Transverse colon (tissue), 4 donors: ENCODE measurements around the gene TPP2.

ENCODE experiments used
- CTCF ChIP-seq, 5 experiments: fragments of 200-600 bp in 3 of 5; fragments of 450-650 bp in 2 of 5; sonication (generic) in 3 of 5; IDR thresholded peaks; 1 replicate in 2 of 5; 2 replicates in 3 of 5; pipeline ENCODE4 v1.5.1; 2016 to 2017; ENCODE audit warnings: antibody characterized with exemption in 5 of 5, inconsistent platforms in 3 of 5, mild to moderate bottlenecking in 2 of 5, moderate library complexity in 1 of 5
- EP300 ChIP-seq: sonication (generic); formaldehyde crosslinking; IDR thresholded peaks from one replicate; pipeline ENCODE4 v1.6.1; 2017; ENCODE audit warnings: antibody characterized with exemption, low read depth
- POLR2A ChIP-seq: fragments of 450-650 bp; IDR thresholded peaks from one replicate; pipeline ENCODE4 v1.6.1; 2016; ENCODE audit warnings: antibody characterized with exemption, mild to moderate bottlenecking, moderate library complexity
- POLR2AphosphoS5 ChIP-seq, 3 donors: sonication (generic); formaldehyde crosslinking; IDR thresholded peaks; one replicate each; pipeline ENCODE4 v1.6.1; 2016; ENCODE audit warnings: antibody characterized with exemption in 3 of 3

- TF ChIP-seq CTCF (IDR thresholded peaks at IDR 0.05) (no peak), POLR2A (no peak), POLR2AphosphoS5 (IDR thresholded peaks at IDR 0.05) (no peak), EP300 (no peak)
Observed at GRCh38 chr13:102698649-102698980, 101.8 kb downstream of the TPP2 start.
